GM12892 (cell line): ENCODE data around the gene CTDP1.

Source experiments
- POLR2AphosphoS5 ChIP-seq: IDR thresholded peaks from 2 replicates; pipeline ENCODE4 v1.6.1; 2011; ENCODE audit warnings: low read depth, low read length, control low read depth
- TAF1 ChIP-seq: IDR thresholded peaks from 2 replicates; pipeline ENCODE4 v1.6.1; 2011; ENCODE audit warnings: low read depth, mild to moderate bottlenecking, control low read depth, low read length, borderline replicate concordance

- no peak for TF ChIP-seq TAF1
- TF ChIP-seq POLR2AphosphoS5, result no peak
These were observed 53.1 kb downstream of the CTDP1 start for GRCh38 chr18:79732721-79733025.
